ENCODE results near the gene GNG13. TPM values are rescaled to one million over a fixed set of nuclear protein-coding genes. Genes with fewer than 3 reads are reported as not detected.

The GNG13 gene
- total RNA-seq, 4 donors from 2014 or later = not detected

DNA sequence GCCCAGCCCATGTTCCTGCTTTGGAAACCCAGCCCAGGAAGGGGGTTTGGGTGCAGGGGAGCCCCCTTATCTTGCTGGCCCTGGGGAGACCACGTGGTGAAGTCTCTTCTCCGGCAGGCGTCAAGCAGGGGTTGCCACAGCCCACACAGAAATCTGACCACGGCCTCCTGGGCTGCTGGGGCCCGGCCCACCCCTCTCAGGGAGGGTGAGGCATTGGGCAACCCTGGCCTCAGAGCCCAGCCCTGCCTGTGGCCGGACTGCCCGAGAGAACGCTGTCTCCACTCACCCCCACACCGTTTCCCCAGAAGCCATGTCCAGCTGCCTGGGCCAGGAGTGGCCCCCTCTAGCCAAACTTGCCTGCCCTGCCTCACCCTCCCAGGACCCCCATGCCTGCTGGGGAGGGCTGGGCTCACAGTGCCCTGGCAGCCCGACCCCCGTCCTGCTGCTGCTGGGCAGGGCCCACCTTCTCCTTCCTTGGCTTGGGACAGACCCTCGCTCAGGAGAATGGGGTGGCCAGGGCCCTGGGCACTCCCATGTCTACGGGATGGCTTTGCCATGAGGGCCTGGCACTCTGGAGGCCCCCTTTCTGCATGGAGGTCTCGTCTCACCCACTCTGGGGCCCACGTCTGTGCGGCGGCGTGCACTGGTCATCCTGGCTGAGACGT lies 19.1 kb downstream of the GNG13 start:
- Histone ChIP-seq H3K27ac (no peak overlapping the region), H3K36me3 (peaks cover 0 to 18% (median 0%) of the 10 kb centered on the region in 3 donors), H3K27me3 (peaks cover 0 to 58% of the 10 kb centered on the region in 2 donors), H3K4me3 (no peak overlapping the region), H3K4me1 (peaks cover 0 to 17% (median 0%) of the 10 kb centered on the region in 4 donors), H3K9me3 (no peaks in the 10 kb centered on the region)
- DNase-seq (ENCODE audit: low spot score in 2 of 2) = no peak
- WGBS, 2 donors = 72 to 75% methylated on average over 12 to 19 of the region's 19 CpGs
- TF ChIP-seq, protein P1, sequence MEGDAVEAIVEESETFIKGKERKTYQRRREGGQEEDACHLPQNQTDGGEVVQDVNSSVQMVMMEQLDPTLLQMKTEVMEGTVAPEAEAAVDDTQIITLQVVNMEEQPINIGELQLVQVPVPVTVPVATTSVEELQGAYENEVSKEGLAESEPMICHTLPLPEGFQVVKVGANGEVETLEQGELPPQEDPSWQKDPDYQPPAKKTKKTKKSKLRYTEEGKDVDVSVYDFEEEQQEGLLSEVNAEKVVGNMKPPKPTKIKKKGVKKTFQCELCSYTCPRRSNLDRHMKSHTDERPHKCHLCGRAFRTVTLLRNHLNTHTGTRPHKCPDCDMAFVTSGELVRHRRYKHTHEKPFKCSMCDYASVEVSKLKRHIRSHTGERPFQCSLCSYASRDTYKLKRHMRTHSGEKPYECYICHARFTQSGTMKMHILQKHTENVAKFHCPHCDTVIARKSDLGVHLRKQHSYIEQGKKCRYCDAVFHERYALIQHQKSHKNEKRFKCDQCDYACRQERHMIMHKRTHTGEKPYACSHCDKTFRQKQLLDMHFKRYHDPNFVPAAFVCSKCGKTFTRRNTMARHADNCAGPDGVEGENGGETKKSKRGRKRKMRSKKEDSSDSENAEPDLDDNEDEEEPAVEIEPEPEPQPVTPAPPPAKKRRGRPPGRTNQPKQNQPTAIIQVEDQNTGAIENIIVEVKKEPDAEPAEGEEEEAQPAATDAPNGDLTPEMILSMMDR (IDR thresholded peaks at IDR 0.05) = no peak

DNA sequence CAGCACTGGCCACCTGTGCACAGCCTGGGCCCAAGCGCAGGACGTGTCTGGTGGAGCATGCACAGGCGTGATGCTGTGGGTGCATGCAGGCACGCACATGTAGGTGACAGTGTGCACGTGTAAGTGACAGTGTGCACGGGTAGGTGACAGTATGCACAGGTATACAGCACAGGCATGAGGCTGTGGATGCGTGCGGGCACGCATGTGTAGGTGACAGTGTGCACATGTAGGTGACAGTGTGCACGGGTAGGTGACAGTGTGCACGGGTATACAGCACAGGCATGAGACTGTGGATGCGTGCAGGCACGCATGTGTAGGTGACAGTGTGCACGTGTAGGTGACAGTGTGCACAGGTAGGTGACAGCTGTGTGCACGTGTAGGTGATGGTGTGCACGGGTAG lies 20.2 kb downstream of the GNG13 start:
- WGBS, 2 donors = 85 to 90% methylated on average over 16 of the region's 16 CpGs
- TF ChIP-seq EP300 (IDR thresholded peaks at IDR 0.05) (no peak), POLR2A (IDR thresholded peaks at IDR 0.05) (no peak)
- TF ChIP-seq, protein P1 (IDR thresholded peaks at IDR 0.05) = no peak
- no peaks in the 10 kb centered on the region for H3K9me3 ChIP-seq
- H3K4me1 ChIP-seq = peaks cover 0 to 7% (median 0%) of the 10 kb centered on the region in 4 donors
- H3K4me3 ChIP-seq = no peak overlapping the region
- no peak for DNase-seq (ENCODE audit: low spot score in 2 of 2)
- no peak overlapping the region for H3K27ac ChIP-seq
- peaks cover 0 to 6% (median 0%) of the 10 kb centered on the region in 3 donors for H3K36me3 ChIP-seq
- H3K27me3 ChIP-seq = peaks cover 0 to 70% of the 10 kb centered on the region in 2 donors

DNA sequence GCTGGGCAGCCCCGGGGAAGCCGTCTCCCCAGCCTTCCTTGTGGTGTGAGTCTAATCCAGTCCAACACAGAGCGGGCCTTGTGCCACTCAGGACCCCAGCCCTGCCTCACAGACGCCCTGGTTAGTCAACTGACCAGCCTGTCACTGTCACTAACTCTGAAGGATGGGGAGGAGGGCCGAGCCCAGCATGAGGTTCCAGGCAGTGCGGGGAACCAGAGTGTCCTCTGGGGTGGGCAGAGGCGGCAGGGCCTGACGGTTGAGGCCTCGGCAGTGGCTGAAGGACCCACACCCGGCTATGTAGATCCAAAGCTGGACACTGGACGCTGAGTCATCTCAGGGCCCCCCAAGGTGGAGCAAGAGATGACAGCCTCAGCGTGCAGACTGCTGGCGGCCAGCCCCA lies 21.0 kb downstream of the GNG13 start:
- TF ChIP-seq POLR2A (IDR thresholded peaks at IDR 0.05) = no peak
- no peaks in the 10 kb centered on the region for H3K36me3 ChIP-seq
- no peak overlapping the region for H3K4me3 ChIP-seq
- WGBS, 2 donors = 70 to 77% methylated on average over 7 to 12 of the region's 13 CpGs
- no peak for DNase-seq (ENCODE audit: low spot score in 2 of 2)
- no peak overlapping the region for H3K27ac ChIP-seq
- no peaks in the 10 kb centered on the region for H3K9me3 ChIP-seq
- H3K27me3 ChIP-seq = peaks cover 0 to 77% of the 10 kb centered on the region in 2 donors
- H3K4me1 ChIP-seq = peaks cover 0 to 7% (median 0%) of the 10 kb centered on the region in 4 donors

DNA sequence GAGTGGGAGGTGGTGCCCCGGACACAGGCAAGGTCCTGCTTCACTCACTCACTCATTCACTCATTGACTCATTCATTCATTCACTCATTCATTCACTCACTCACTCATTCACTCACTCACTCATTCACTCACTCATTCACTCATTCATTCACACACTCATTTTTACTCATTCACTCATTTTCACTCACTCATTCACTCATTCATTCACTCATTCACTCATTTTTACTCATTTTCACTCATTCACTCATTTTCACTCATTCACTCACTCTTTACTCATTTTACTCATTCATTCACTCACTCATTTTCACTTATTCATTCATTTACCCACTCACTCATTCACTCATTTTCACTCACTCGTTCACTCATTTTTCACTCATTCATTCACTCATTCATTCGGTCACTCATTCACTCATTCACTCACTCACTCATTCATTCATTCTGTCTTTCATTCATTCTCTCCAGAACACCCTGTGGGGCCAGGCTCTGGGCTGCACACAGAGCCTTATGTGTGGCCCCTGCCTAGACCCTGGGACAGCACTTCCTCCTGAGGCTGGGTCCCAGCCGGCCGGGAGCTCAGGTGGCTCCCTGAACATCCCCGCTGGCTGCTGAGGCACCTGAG lies 21.5 kb downstream of the GNG13 start:
- no peaks in the 10 kb centered on the region for H3K36me3 ChIP-seq
- H3K4me1 ChIP-seq = peaks cover 0 to 7% (median 0%) of the 10 kb centered on the region in 4 donors
- no peak overlapping the region for H3K27ac ChIP-seq
- 89 to 93% methylated on average over 6 of the region's 6 CpGs for WGBS, 2 donors
- TF ChIP-seq POLR2A (IDR thresholded peaks at IDR 0.05) = no peak
- TF ChIP-seq, protein P1 (IDR thresholded peaks at IDR 0.05) = no peak
- no peak for TF ChIP-seq EP300 (IDR thresholded peaks at IDR 0.05)
- H3K4me3 ChIP-seq = no peak overlapping the region
- DNase-seq (ENCODE audit: low spot score in 2 of 2) = no peak
- no peaks in the 10 kb centered on the region for H3K9me3 ChIP-seq
- H3K27me3 ChIP-seq = peaks cover 0 to 82% of the 10 kb centered on the region in 2 donors

DNA sequence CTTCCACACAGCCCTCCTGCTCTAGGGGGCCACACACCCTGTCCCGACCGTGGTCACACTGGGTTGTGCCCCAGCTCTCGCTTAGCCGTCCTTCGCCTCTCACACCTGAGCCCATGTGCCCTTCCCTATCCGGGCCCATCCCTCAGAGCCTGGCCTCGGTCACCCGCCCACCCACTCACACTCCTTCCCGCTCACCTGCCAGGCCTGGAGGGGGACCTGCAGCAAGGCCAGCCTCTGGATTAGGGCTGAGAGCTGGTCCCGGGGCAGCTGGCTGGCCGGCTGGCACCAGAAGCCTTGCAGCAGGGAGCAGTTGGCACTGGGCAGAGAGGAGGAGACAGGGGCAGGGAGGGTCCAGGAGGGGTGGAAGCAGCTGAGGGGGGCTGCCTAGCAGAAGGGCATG lies 22.1 kb downstream of the GNG13 start:
- H3K4me3 ChIP-seq = no peak overlapping the region
- no peak for TF ChIP-seq POLR2A (IDR thresholded peaks at IDR 0.05)
- no peak for TF ChIP-seq EP300 (IDR thresholded peaks at IDR 0.05)
- TF ChIP-seq, protein P1 (IDR thresholded peaks at IDR 0.05) = no peak
- H3K4me1 ChIP-seq = peaks cover 0 to under 1% (median 0%) of the 10 kb centered on the region in 4 donors
- WGBS, 2 donors = 71 to 76% methylated on average over 5 to 11 of the region's 11 CpGs
- H3K9me3 ChIP-seq = no peaks in the 10 kb centered on the region
- H3K36me3 ChIP-seq = no peaks in the 10 kb centered on the region
- peaks cover 0 to 84% of the 10 kb centered on the region in 2 donors for H3K27me3 ChIP-seq
- DNase-seq (ENCODE audit: low spot score in 2 of 2) = no peak
- H3K27ac ChIP-seq = no peak overlapping the region

All from tibial nerve (tissue), 4 donors.